Chondrocyte (in vitro differentiated cells): ENCODE data around the gene ASPDH. TPM values are rescaled to one million over a fixed set of nuclear protein-coding genes. Genes with fewer than 3 reads are reported as not detected.

ENCODE experiments used
- DNase-seq: peaks from one replicate; pipeline ENCODE4 v3.0.0; 2021; ENCODE audit warnings: mixed read lengths, low spot score
- H3K27ac Mint-ChIP-seq: one replicate; pipeline ENCODE4 v1.8.0; 2021; ENCODE audit warnings: mild to moderate bottlenecking, moderate library complexity, mixed read lengths; ENCODE audit not compliant: unreplicated experiment
- H3K27me3 Mint-ChIP-seq: 2 replicates; pipeline ENCODE4 v1.8.0; 2021; ENCODE audit warnings: low read depth, mixed read lengths
- H3K36me3 Mint-ChIP-seq: 2 replicates; pipeline ENCODE4 v1.8.0; 2021; ENCODE audit warnings: low read depth, mixed read lengths
- H3K4me1 Mint-ChIP-seq: 2 replicates; pipeline ENCODE4 v1.8.0; 2021; ENCODE audit warnings: low read depth, mild to moderate bottlenecking, mixed read lengths
- H3K4me3 Mint-ChIP-seq: one replicate; pipeline ENCODE4 v1.8.0; 2021; ENCODE audit warnings: mild to moderate bottlenecking, moderate library complexity, mixed read lengths; ENCODE audit not compliant: unreplicated experiment
- H3K9me3 Mint-ChIP-seq: 2 replicates; pipeline ENCODE4 v1.8.0; 2021; ENCODE audit warnings: low read depth, mixed read lengths
- total RNA-seq: library from RNA; stranded (reverse); gene quantifications from 3 replicates; pipeline ENCODE4 v1.2.1, GENCODE V29; 2021
- TF ChIP-seq, protein P1 (sequence below): fragments of 200-600 bp; sonication (generic); IDR thresholded peaks from 2 replicates; pipeline ENCODE4 v1.5.0; 2021; ENCODE audit warnings: antibody characterized with exemption, mild to moderate bottlenecking, moderate library complexity

ASPDH gene
- total RNA-seq, 1 donor from 2014 or later, result not detected

DNA sequence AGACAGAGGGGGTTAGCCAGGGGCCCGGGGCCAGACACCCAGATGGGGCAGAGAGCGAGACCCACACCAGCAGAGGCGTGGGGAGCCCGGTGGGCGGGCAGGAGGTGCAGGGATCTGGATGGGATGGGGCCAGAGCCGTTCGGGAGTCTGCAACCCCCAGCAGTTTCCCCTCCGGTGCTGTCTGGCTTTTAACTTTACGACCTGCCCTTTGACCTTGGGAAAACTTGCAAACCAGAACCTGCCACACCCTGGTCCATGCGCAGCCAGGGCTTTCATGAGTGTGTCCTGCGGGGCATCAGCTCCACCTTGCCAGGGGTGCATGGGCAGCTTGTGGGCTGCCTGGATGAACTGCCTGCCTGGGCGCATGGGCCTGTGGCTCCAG, 12.5 kb downstream of the ASPDH start:
- H3K4me1 Mint-ChIP-seq, result no peaks in the 10 kb centered on the region
- H3K9me3 Mint-ChIP-seq, result no peaks in the 10 kb centered on the region
- H3K27ac Mint-ChIP-seq, result no peak overlapping the region
- H3K36me3 Mint-ChIP-seq, result no peaks in the 10 kb centered on the region
- H3K4me3 Mint-ChIP-seq, result no peak overlapping the region
- peaks cover 3% of the 10 kb centered on the region for H3K27me3 Mint-ChIP-seq
- TF ChIP-seq, protein P1, sequence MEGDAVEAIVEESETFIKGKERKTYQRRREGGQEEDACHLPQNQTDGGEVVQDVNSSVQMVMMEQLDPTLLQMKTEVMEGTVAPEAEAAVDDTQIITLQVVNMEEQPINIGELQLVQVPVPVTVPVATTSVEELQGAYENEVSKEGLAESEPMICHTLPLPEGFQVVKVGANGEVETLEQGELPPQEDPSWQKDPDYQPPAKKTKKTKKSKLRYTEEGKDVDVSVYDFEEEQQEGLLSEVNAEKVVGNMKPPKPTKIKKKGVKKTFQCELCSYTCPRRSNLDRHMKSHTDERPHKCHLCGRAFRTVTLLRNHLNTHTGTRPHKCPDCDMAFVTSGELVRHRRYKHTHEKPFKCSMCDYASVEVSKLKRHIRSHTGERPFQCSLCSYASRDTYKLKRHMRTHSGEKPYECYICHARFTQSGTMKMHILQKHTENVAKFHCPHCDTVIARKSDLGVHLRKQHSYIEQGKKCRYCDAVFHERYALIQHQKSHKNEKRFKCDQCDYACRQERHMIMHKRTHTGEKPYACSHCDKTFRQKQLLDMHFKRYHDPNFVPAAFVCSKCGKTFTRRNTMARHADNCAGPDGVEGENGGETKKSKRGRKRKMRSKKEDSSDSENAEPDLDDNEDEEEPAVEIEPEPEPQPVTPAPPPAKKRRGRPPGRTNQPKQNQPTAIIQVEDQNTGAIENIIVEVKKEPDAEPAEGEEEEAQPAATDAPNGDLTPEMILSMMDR, result no peak
- peak; percentile 88 for DNase-seq

- DNase-seq, result no peak
- Mint-ChIP-seq H3K9me3 (no peaks in the 10 kb centered on the region), H3K27me3 (peaks cover 5% of the 10 kb centered on the region), H3K4me1 (no peaks in the 10 kb centered on the region), H3K27ac (no peak overlapping the region), H3K36me3 (no peaks in the 10 kb centered on the region), H3K4me3 (no peak overlapping the region)
- TF ChIP-seq, protein P1, result no peak
Measured at GRCh38 chr19:50500753-50501151, 13.0 kb downstream of the ASPDH start.

- Mint-ChIP-seq H3K4me1 (no peaks in the 10 kb centered on the region), H3K9me3 (no peaks in the 10 kb centered on the region), H3K36me3 (no peaks in the 10 kb centered on the region), H3K4me3 (no peak overlapping the region), H3K27me3 (peaks cover 7% of the 10 kb centered on the region), H3K27ac (no peak overlapping the region)
- peak; percentile 84 for DNase-seq
- TF ChIP-seq, protein P1, result peak; percentile 65
Measured at GRCh38 chr19:50500060-50500752, 13.5 kb downstream of the ASPDH start.

- DNase-seq, result no peak
- no peak overlapping the region for H3K27ac Mint-ChIP-seq
- no peaks in the 10 kb centered on the region for H3K9me3 Mint-ChIP-seq
- TF ChIP-seq, protein P1, result no peak
- H3K27me3 Mint-ChIP-seq, result peaks cover 17% of the 10 kb centered on the region
- H3K4me1 Mint-ChIP-seq, result no peaks in the 10 kb centered on the region
- no peaks in the 10 kb centered on the region for H3K36me3 Mint-ChIP-seq
- no peak overlapping the region for H3K4me3 Mint-ChIP-seq
Measured at GRCh38 chr19:50498219-50499056, 15.3 kb downstream of the ASPDH start.

DNA sequence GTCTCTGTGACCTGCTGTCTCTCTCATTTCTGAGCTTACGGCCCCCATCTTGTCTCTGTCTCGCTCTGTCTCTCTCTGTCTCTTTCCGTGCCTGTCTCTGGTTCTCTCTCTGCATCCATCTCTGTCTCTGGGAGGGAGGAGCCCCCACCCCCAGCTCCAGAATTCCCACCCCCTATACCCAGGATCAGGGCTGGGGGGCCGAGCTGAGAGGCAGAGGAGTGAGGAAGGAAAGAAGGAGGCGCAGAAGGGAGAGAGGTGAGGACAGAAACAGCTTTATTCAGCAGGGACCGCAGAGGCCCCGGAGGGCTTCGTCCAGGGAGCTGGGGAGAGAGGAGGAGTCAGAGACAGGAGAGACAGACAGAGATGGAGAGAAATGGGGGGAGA, 16.7 kb downstream of the ASPDH start:
- TF ChIP-seq, protein P1, result no peak
- H3K4me3 Mint-ChIP-seq, result no peak overlapping the region
- peaks cover 2% of the 10 kb centered on the region for H3K4me1 Mint-ChIP-seq
- no peaks in the 10 kb centered on the region for H3K36me3 Mint-ChIP-seq
- H3K27me3 Mint-ChIP-seq, result peaks cover 22% of the 10 kb centered on the region
- no peaks in the 10 kb centered on the region for H3K9me3 Mint-ChIP-seq
- DNase-seq, result peak; percentile 46
- H3K27ac Mint-ChIP-seq, result no peak overlapping the region
